ENCODE data around the gene C2orf68.
"Not testable (repeated sequence)": the region's sequence is repeated elsewhere in the genome, so short reads cannot be mapped to it uniquely, and the experiment has no call there.

- not testable (repeated sequence) for TF ChIP-seq CTCF, POLR2A (IDR thresholded peaks at IDR 0.05)
Measured at GRCh38 chr2:85592299-85592698, 19.6 kb downstream of the C2orf68 start.

Measured in thyroid gland (tissue), 4 donors.